Large intestine (tissue), 3 donors: ENCODE data around the gene RTN4R. TPM values are rescaled to one million over a fixed set of nuclear protein-coding genes. Genes with fewer than 3 reads are reported as not detected.
A peak's percentile ranks its signal among the peaks of the same experiment; 100 is the strongest.

Experiments used
- DNase-seq, 2 donors: peaks; one replicate each; pipeline versions ENCODE4 v3.0.0 to v3.0.0-alpha.2; 2013
- H3K27ac ChIP-seq: one replicate; pipeline ENCODE4 v1.5.1; 2013; ENCODE audit warnings: low read length
- H3K27me3 ChIP-seq: 2 replicates; pipeline ENCODE4 v1.6.1; 2013; ENCODE audit warnings: low read length; ENCODE audit not compliant: control insufficient read depth, insufficient read depth
- H3K36me3 ChIP-seq: 2 replicates; pipeline ENCODE4 v1.6.1; 2013; ENCODE audit warnings: low read length; ENCODE audit not compliant: control insufficient read depth, insufficient read depth
- H3K4me1 ChIP-seq: one replicate; pipeline ENCODE4 v1.6.1; 2013; ENCODE audit warnings: low read length; ENCODE audit not compliant: control insufficient read depth, insufficient read depth
- H3K4me3 ChIP-seq: one replicate; pipeline ENCODE4 v1.5.1; 2013; ENCODE audit warnings: low read length
- H3K9me3 ChIP-seq: one replicate; pipeline ENCODE4 v1.6.1; 2013; ENCODE audit warnings: mild to moderate bottlenecking, low read depth, low read length, moderate library complexity; ENCODE audit not compliant: control insufficient read depth
- WGBS: methylation state at CpG from one replicate; pipeline ENCODE4 v1.1.5; 2013; ENCODE audit warnings: low lambda C conversion rate; ENCODE audit not compliant: insufficient coverage; 5-methylcytosine and 5-hydroxymethylcytosine counted together
- polyA plus RNA-seq: library from polyadenylated mRNA; unstranded; fragments of 120-200 nt; gene quantifications from one replicate; pipeline ENCODE4 v1.2.1, GENCODE V29; 2013

Gene RTN4R
- polyA plus RNA-seq, 1 donor = 7.5 TPM

DNA sequence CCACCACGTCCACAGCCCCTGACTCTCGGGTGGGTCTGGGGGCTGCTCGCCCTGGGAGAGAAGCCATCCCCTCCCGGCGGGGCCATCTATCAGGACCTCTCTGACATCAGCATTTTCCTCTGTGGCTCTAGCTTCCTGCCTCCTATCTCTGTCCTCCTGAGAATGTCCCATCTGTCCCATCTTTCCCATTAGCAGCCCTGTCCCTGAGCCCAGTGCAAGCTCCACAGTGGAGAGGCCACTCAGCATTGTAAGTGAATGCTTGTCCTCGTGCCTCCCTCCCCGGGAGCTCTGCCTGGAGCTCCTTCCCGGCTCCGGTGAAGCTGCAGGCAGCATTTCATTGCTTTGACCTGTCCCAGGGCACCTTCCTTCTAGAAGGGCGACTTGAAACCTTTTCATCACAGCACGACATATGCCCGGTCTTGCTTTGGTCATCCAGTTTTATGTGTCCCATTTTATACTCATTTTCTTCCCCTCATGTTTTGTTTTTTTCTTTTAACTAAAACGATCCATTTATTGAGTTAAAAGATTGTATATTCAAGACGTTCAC is 49.7 kb downstream of the RTN4R start:
- no peaks in the 10 kb centered on the region for H3K36me3 ChIP-seq
- H3K9me3 ChIP-seq = no peaks in the 10 kb centered on the region
- H3K4me3 ChIP-seq = no peak overlapping the region
- no peaks in the 10 kb centered on the region for H3K27me3 ChIP-seq
- H3K4me1 ChIP-seq = peaks cover 8% of the 10 kb centered on the region
- DNase-seq = no peak
- WGBS = 88% methylated on average over 5 of the region's 14 CpGs
- H3K27ac ChIP-seq = no peak overlapping the region

DNA sequence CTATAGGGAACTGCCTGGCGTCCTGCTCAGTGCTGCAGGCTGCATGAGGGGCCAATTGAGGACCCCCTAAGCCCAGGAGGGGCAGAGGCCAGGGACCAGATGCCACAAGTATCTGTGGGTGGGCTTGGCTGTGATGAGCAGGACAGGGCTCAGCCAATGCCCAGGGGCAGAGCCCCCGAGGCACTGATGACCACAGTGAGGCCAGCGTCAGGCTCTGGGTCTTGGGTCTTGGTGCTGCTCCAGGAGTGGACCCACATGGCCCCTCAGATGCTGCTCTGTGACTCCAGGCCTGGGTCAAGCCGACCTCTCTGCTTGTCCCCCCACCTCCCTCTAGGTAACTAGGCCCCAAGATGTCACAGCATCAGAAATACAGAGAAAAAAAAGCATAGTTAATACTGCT is 50.6 kb downstream of the RTN4R start:
- Histone ChIP-seq H3K27ac (no peak overlapping the region), H3K4me1 (peaks cover 8% of the 10 kb centered on the region), H3K4me3 (no peak overlapping the region), H3K27me3 (no peaks in the 10 kb centered on the region), H3K36me3 (no peaks in the 10 kb centered on the region), H3K9me3 (no peaks in the 10 kb centered on the region)
- DNase-seq = no peak
- WGBS = no CpG with 5 or more reads among the region's 4 CpGs

DNA sequence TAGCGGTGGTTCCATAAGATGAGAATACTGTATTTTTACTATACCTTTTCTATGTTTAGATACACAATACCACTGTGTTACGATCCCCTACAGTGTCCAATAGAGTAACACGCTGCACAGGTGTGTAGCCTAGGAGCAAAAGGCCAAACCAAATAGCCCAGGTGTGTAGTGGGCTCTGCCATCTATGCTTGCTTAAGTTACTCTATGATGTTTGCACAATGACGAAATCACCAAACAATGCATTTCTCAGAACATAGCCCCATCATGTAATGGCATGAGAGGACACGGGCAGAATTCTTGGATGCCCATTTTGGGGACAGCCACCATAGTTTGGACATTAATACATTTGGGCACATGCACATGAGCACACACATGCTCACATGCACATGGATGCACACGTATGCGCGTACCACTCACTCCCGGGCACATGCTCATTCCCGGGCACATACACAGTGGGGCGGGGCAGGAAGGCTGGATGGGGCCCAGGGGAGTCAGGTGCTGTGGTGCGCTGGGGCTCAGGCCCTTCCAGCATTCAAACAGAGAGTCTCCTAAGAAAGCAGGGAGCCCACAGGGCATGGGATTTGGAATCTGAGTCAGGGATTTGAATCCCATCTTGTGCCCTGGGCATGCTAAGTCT is 51.1 kb downstream of the RTN4R start:
- H3K9me3 ChIP-seq = no peaks in the 10 kb centered on the region
- peaks cover 8% of the 10 kb centered on the region for H3K4me1 ChIP-seq
- H3K27ac ChIP-seq = no peak overlapping the region
- no peak for DNase-seq
- H3K36me3 ChIP-seq = no peaks in the 10 kb centered on the region
- H3K27me3 ChIP-seq = no peaks in the 10 kb centered on the region
- H3K4me3 ChIP-seq = no peak overlapping the region
- WGBS = no CpG with 5 or more reads among the region's 12 CpGs

- DNase-seq = no peak
Measured at GRCh38 chr22:20215742-20216141, 52.4 kb downstream of the RTN4R start.

DNA sequence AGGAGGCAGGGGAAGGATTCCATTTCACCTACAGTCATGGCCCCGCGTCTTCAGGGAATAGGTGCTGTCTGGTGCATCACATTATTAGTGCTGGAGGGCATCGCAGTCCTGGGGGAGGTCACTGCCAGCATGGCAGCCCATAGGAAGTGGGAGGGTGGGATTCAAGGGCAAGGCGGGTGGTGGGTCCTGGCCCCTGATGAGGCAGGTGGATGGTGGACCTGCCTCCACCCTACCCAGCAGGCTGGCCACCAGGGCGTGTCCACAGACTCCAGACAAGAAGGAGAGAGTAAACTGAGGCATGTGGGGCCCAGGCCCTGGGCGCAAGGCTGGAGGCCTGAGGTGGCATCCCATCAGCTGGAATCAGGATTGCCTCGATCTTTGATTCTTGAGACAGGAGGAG is 53.3 kb downstream of the RTN4R start:
- Histone ChIP-seq H3K4me3 (no peak overlapping the region), H3K27me3 (no peaks in the 10 kb centered on the region), H3K36me3 (no peaks in the 10 kb centered on the region), H3K4me1 (peaks cover 8% of the 10 kb centered on the region), H3K27ac (no peak overlapping the region), H3K9me3 (no peaks in the 10 kb centered on the region)
- DNase-seq = no peak
- no CpG with 5 or more reads among the region's 7 CpGs for WGBS

More at GRCh38 chr22:20215742-20216141, 52.4 kb downstream of the RTN4R start:
- Histone ChIP-seq H3K27ac (no peak overlapping the region), H3K4me1 (peaks cover 8% of the 10 kb centered on the region), H3K4me3 (no peak overlapping the region), H3K9me3 (no peaks in the 10 kb centered on the region), H3K36me3 (no peaks in the 10 kb centered on the region), H3K27me3 (no peaks in the 10 kb centered on the region)
- WGBS = no CpG with 5 or more reads among the region's 4 CpGs

DNA sequence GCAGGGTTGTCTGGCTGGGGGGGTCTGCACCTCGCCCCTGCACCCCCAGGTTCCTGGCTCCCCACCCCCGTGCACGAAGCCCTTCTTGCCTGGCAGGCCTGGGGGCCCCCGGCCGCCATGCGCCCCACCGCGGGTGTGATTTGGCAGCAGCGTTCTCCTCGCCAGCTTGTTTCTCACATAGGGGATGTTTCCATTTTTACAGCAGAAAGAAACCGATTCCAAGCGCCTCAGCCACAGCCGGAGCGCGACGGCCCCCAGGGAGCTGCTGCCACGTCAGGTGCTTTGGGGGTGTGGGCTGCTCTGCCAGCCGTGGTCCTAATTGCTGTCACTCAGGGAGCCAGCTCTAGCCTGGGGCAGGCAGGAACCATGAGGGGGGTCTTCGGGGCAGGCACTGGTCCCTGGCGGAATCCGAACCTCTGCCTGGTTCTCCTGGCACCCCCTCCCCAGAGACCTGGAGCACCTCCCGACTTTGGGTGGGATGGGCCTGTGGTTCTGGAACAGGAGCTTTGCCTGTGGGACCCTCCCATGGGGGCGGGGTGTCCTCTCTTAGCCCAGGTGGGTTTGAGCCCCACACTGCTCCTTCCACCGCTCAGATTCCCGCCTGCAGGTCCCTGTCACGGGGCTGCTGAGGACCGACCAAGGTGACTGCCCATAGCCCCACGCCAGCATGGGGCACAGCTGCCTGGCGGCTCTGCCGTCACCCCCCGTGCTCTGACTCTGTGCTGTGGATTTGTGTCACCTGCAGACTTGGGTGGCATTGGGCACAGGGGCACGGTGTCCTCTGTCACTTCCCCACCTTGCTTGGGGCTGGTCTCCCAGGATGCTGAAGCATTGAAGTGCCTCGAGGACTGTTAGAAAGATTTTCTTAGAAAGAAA is 54.0 kb downstream of the RTN4R start:
- H3K4me1 ChIP-seq = peaks cover 8% of the 10 kb centered on the region
- no CpG with 5 or more reads among the region's 33 CpGs for WGBS

GRCh38 chr22:20212754-20213699 is 55.1 kb downstream of the RTN4R start:
- no CpG with 5 or more reads among the region's 27 CpGs for WGBS
- H3K4me1 ChIP-seq = peaks cover 10% of the 10 kb centered on the region

More for the DNA sequence above, 54.0 kb downstream of the RTN4R start:
- H3K4me3 ChIP-seq = no peak overlapping the region
- no peaks in the 10 kb centered on the region for H3K27me3 ChIP-seq
- no peak overlapping the region for H3K27ac ChIP-seq
- no peak for DNase-seq
- H3K36me3 ChIP-seq = no peaks in the 10 kb centered on the region
- no peaks in the 10 kb centered on the region for H3K9me3 ChIP-seq

DNA sequence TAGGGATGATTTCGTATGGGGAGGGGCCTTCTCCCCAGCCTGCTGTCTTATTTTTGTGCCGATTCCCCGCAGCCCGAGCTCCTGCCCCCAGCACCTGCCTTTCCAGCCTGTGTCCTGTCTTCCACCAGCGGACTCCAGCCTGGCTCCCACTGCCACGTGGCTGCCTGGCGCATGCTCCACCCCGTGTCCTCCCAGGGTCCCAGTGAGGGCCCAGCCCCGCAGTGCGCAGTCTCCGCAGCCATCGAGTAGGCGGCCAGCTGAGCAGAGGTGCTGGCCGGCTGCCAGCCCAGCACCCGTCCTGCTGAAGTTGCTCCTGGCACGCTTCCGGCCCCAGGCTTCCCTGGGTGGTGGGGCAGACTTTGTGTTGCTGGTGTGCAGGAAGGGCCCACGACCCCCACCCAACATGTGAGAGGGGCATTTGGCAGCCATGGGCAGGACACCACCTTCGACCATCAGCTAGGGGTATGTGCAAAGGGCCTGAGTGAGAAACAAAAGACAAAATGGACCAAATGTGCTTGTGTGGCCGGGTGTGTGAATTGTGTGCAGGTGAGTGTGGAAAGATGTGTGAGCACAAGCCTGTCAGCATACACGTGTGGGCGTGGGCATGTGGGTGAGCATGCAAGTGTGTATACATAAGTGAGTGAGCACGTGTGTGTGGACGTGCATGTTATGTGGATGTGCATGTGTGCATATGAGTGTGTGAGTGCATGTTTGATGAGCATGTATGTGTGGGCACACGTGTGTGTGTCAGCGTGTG is 55.9 kb downstream of the RTN4R start:
- no peaks in the 10 kb centered on the region for H3K36me3 ChIP-seq
- H3K9me3 ChIP-seq = no peaks in the 10 kb centered on the region
- peak in 1 of 2 donors; percentile 29 for DNase-seq
- no peaks in the 10 kb centered on the region for H3K27me3 ChIP-seq
- H3K27ac ChIP-seq = no peak overlapping the region
- peaks cover 15% of the 10 kb centered on the region for H3K4me1 ChIP-seq
- WGBS = no CpG with 5 or more reads among the region's 26 CpGs
- no peak overlapping the region for H3K4me3 ChIP-seq

More at GRCh38 chr22:20212754-20213699, 55.1 kb downstream of the RTN4R start:
- Histone ChIP-seq H3K36me3 (no peaks in the 10 kb centered on the region), H3K27me3 (no peaks in the 10 kb centered on the region), H3K27ac (no peak overlapping the region), H3K9me3 (no peaks in the 10 kb centered on the region), H3K4me3 (no peak overlapping the region)
- DNase-seq = no peak

- H3K27ac ChIP-seq = no peak overlapping the region
- DNase-seq = no peak
- H3K9me3 ChIP-seq = no peaks in the 10 kb centered on the region
- peaks cover 17% of the 10 kb centered on the region for H3K4me1 ChIP-seq
- H3K27me3 ChIP-seq = no peaks in the 10 kb centered on the region
- H3K36me3 ChIP-seq = no peaks in the 10 kb centered on the region
- H3K4me3 ChIP-seq = no peak overlapping the region
- WGBS = no CpG with 5 or more reads among the region's 10 CpGs
Measured at GRCh38 chr22:20211409-20211996, 56.6 kb downstream of the RTN4R start.
